GM18526 (cell line): Measurements from ENCODE around the gene MAOA.

Experiments used
- POLR2A ChIP-seq: IDR thresholded peaks from 3 replicates; pipeline ENCODE4 v1.6.1; 2011; ENCODE audit not compliant: insufficient read length; ENCODE audit errors: extremely low read depth

The MAOA gene

GRCh38 chrX:43733699-43734098 lies 77.6 kb downstream of the MAOA start:
- TF ChIP-seq POLR2A, result no peak

GRCh38 chrX:43734444-43734843 lies 78.3 kb downstream of the MAOA start:
- TF ChIP-seq POLR2A, result no peak

GRCh38 chrX:43735534-43735933 lies 79.4 kb downstream of the MAOA start:
- no peak for TF ChIP-seq POLR2A

GRCh38 chrX:43735957-43736356 lies 79.9 kb downstream of the MAOA start:
- no peak for TF ChIP-seq POLR2A

- no peak for TF ChIP-seq POLR2A
These were observed 85.9 kb downstream of the MAOA start for GRCh38 chrX:43741843-43742573.

- TF ChIP-seq POLR2A, result no peak
These were observed 87.2 kb downstream of the MAOA start for GRCh38 chrX:43743100-43743822.

- TF ChIP-seq POLR2A, result no peak
These were observed 88.2 kb downstream of the MAOA start for GRCh38 chrX:43744284-43744683.

GRCh38 chrX:43745938-43746721 lies 90.0 kb downstream of the MAOA start:
- TF ChIP-seq POLR2A, result no peak

GRCh38 chrX:43747476-43747875 lies 91.4 kb downstream of the MAOA start:
- no peak for TF ChIP-seq POLR2A

- TF ChIP-seq POLR2A, result no peak
These were observed 94.2 kb downstream of the MAOA start for GRCh38 chrX:43750248-43750676.

GRCh38 chrX:43753637-43754036 lies 97.5 kb downstream of the MAOA start:
- TF ChIP-seq POLR2A, result no peak

GRCh38 chrX:43756076-43756475 lies 100.0 kb downstream of the MAOA start:
- TF ChIP-seq POLR2A, result no peak

GRCh38 chrX:43758044-43758443 lies 101.9 kb downstream of the MAOA start:
- TF ChIP-seq POLR2A, result no peak

GRCh38 chrX:43785930-43786591 lies 130.0 kb downstream of the MAOA start:
- no peak for TF ChIP-seq POLR2A
